HepG2 (cell line): ENCODE results near the gene CELF4. TPM values are rescaled to one million over a fixed set of nuclear protein-coding genes. Genes with fewer than 3 reads are reported as not detected.

Source experiments
- ATAC-seq: fragments of 200-7000 bp; cut with Tn5 transposase; 3 replicates; pipeline ENCODE4 v1.9.1; 2020; ENCODE audit warnings: mild to moderate bottlenecking, moderate library complexity
- BruUV-seq: library from RNA; stranded (reverse); fragments of 400-500 nt; replicated peaks from 2 replicates; lab custom pipeline; 2021; lab: Mats Ljungman, UMichigan
- CTCF ChIA-PET: fragments of 300-600 bp; formaldehyde crosslinking; extraction: SDS; loops from one replicate; lab custom pipeline; 2021; ENCODE audit warnings: low total read pairs, inconsistent platforms, low intra/inter-chr PET ratio; lab: Yijun Ruan, JAX
- POLR2A ChIA-PET: fragments of 350-600 bp; sonication (Branson Sonifier 250); formaldehyde crosslinking; loops from one replicate; lab custom pipeline; 2020; ENCODE audit warnings: antibody characterized with exemption, inconsistent platforms; lab: Yijun Ruan, JAX
- DNase-seq: peaks from one replicate; pipeline ENCODE4 v3.0.0-alpha.2; 2015; ENCODE audit warnings: low spot score
- FAIRE-seq: peaks from 3 replicates; lab custom pipeline; 2011; peaks lifted over from hg19 to GRCh38; lab: Jason Lieb, UNC
- H2AFZ ChIP-seq: one replicate; pipeline ENCODE4 v1.6.1; 2011; ENCODE audit warnings: low read length, inconsistent platforms
- H3K27ac ChIP-seq: fragments of 300-600 bp; 3 replicates; pipeline ENCODE4 v1.8.0; 2011; ENCODE audit warnings: mixed run types, mild to moderate bottlenecking, mixed read lengths, low read length, inconsistent platforms; ENCODE audit not compliant: insufficient read depth; ENCODE audit errors: extremely low read length
- H3K27me3 ChIP-seq, 2 experiments: fragments of 200-600 bp in 1 of 2; 2 replicates in 1 of 2; 3 replicates in 1 of 2; pipeline versions ENCODE4 v1.6.0 to v1.8.0; 2011; ENCODE audit warnings: low read length in 2 of 2, mild to moderate bottlenecking in 2 of 2, moderate library complexity in 2 of 2, inconsistent platforms in 1 of 2; ENCODE audit not compliant: insufficient read depth in 2 of 2, control insufficient read depth in 1 of 2
- H3K36me3 ChIP-seq, 2 experiments: fragments of 200-600 bp in 1 of 2; replicated peaks in 1 of 2; 2 replicates in 1 of 2; 3 replicates in 1 of 2; pipeline versions ENCODE4 v1.5.1 to v1.8.0; 2011; ENCODE audit warnings: low read length in 2 of 2, inconsistent platforms in 1 of 2; ENCODE audit not compliant: insufficient read depth in 2 of 2, control insufficient read depth in 1 of 2
- H3K4me1 ChIP-seq: 2 replicates; pipeline ENCODE4 v1.5.1; 2012; ENCODE audit warnings: low read length, inconsistent platforms; ENCODE audit not compliant: insufficient read depth
- H3K4me2 ChIP-seq: 2 replicates; pipeline ENCODE4 v1.6.0; 2011; ENCODE audit warnings: low read depth, low read length, inconsistent platforms
- H3K4me3 ChIP-seq, 3 experiments: fragments of 200-600 bp in 1 of 3; sonication (generic), shearing (Covaris generic) in 1 of 3; replicated peaks in 1 of 3; 2 replicates each; pipeline ENCODE4 v1.5.1; 2011 to 2016; ENCODE audit warnings: low read length in 3 of 3, inconsistent platforms in 2 of 3, low read depth in 2 of 3, mild to moderate bottlenecking in 2 of 3, control low read depth in 1 of 3, mixed read lengths in 1 of 3; ENCODE audit not compliant: insufficient read depth in 1 of 3
- H3K79me2 ChIP-seq: one replicate; pipeline ENCODE4 v1.6.1; 2011; ENCODE audit warnings: low read length, inconsistent platforms; ENCODE audit not compliant: insufficient read depth
- H3K9ac ChIP-seq: 2 replicates; pipeline ENCODE4 v1.6.0; 2011; ENCODE audit warnings: mild to moderate bottlenecking, low read depth, low read length, inconsistent platforms; ENCODE audit not compliant: insufficient read depth
- H3K9me3 ChIP-seq: 2 replicates; pipeline ENCODE4 v1.5.1; 2012; ENCODE audit warnings: mild to moderate bottlenecking, low read length
- H4K20me1 ChIP-seq: 2 replicates; pipeline ENCODE4 v1.6.0; 2011; ENCODE audit warnings: inconsistent platforms, mild to moderate bottlenecking, low read length, moderate library complexity; ENCODE audit not compliant: insufficient read depth
- ARNT2 ChIP-seq: sonication (generic); formaldehyde crosslinking; IDR thresholded peaks from 2 replicates; pipeline ENCODE4 v1.8.0; 2022; ENCODE audit warnings: mild to moderate bottlenecking, low read depth, missing genetic modification reagents, moderate library complexity
- GATAD2A ChIP-seq: IDR thresholded peaks from 2 replicates; pipeline ENCODE4 v1.6.1; 2016
- HCFC1 ChIP-seq: fragments of 150-350 bp; IDR thresholded peaks from 2 replicates; pipeline ENCODE4 v1.6.1; 2014; ENCODE audit warnings: low read depth, low read length
- POGZ ChIP-seq: sonication (generic); formaldehyde crosslinking; IDR thresholded peaks from 2 replicates; pipeline ENCODE4 v1.4.0; 2020; ENCODE audit warnings: mild to moderate bottlenecking, missing genetic modification reagents
- RXRB ChIP-seq: IDR thresholded peaks from 2 replicates; pipeline ENCODE4 v1.6.1; 2016; ENCODE audit warnings: borderline replicate concordance, missing genetic modification reagents, missing compliant biosample characterization
- SP2 ChIP-seq: sonication (generic); formaldehyde crosslinking; IDR thresholded peaks from 2 replicates; pipeline ENCODE4 v1.5.1; 2020; ENCODE audit warnings: mild to moderate bottlenecking, missing genetic modification reagents
- TBX2 ChIP-seq: sonication (generic); formaldehyde crosslinking; IDR thresholded peaks from 2 replicates; pipeline ENCODE4 v1.5.0; 2020; ENCODE audit warnings: missing genetic modification reagents, mild to moderate bottlenecking, borderline replicate concordance
- TSC22D2 ChIP-seq: sonication (generic); formaldehyde crosslinking; IDR thresholded peaks from 2 replicates; pipeline ENCODE4 v1.5.1; 2020; ENCODE audit warnings: missing genetic modification reagents, mild to moderate bottlenecking, borderline replicate concordance
- ZBTB7B ChIP-seq: sonication (generic); formaldehyde crosslinking; IDR thresholded peaks from 2 replicates; pipeline ENCODE4 v1.4.0; 2020; ENCODE audit warnings: missing genetic modification reagents
- ZNF616 ChIP-seq: sonication (generic); formaldehyde crosslinking; IDR thresholded peaks from 2 replicates; pipeline ENCODE4 v1.5.0; 2020; ENCODE audit warnings: low read depth, mild to moderate bottlenecking, missing genetic modification reagents
- WGBS: methylation state at CpG from one replicate; pipeline ENCODE4 v1.1.6; 2017; ENCODE audit warnings: low lambda C conversion rate; 5-methylcytosine and 5-hydroxymethylcytosine counted together
- in situ Hi-C: cut with HindIII; loops from 2 replicates; pipeline ENCODE4 v1.10.0; 2017; ENCODE audit warnings: low pct_unique_long_range_greater_than_20kb; ENCODE audit not compliant: extremely low pct_ligation_motif_present
- intact Hi-C: fragments of 100-400 bp; cut with micrococcal nuclease; formaldehyde crosslinking; loops from one replicate; pipeline ENCODE4 v1.10.0; 2022; ENCODE audit not compliant: unreplicated experiment
- polyA plus RNA-seq, 8 experiments: library from polyadenylated mRNA; depleted of rRNA in 3 of 8; stranded (reverse) in 7 of 8; unstranded in 1 of 8; fragments of >200 nt; fragmentation: Illumina TruSeq in 4 of 8; extraction: Trizol in 4 of 8; gene quantifications; 2 replicates each; pipeline versions ENCODE4 v1.2.1 to v1.2.3, GENCODE V29; 2011 to 2016; ENCODE audit warnings: low read depth in 4 of 8, missing spikeins in 1 of 8, mixed read lengths in 1 of 8; ENCODE audit not compliant: insufficient read depth in 1 of 8
- total RNA-seq, 5 experiments: library from RNA; depleted of rRNA; stranded (reverse); fragments of >200 nt; fragmentation: Illumina TruSeq; extraction: Trizol; gene quantifications; 2 replicates each; pipeline ENCODE4 v1.2.3, GENCODE V29; 2016; ENCODE audit warnings: low read depth in 1 of 5
- TF ChIP-seq, protein P1 (sequence below): sonication (generic); formaldehyde crosslinking; IDR thresholded peaks from 2 replicates; pipeline ENCODE4 v1.8.0; 2022; ENCODE audit warnings: mild to moderate bottlenecking, missing genetic modification reagents, borderline replicate concordance
- TF ChIP-seq, protein P2 (sequence below): sonication (generic); formaldehyde crosslinking; IDR thresholded peaks from 2 replicates; pipeline ENCODE4 v1.4.0; 2020; ENCODE audit warnings: missing genetic modification reagents
- TF ChIP-seq, protein P3 (sequence below): sonication (generic); formaldehyde crosslinking; IDR thresholded peaks from 2 replicates; pipeline ENCODE4 v1.4.0; 2020; ENCODE audit warnings: mild to moderate bottlenecking, missing genetic modification reagents
- TF ChIP-seq, protein P4 (sequence below), 2 experiments: sonication (generic) in 1 of 2; formaldehyde crosslinking in 1 of 2; IDR thresholded peaks; 2 replicates each; pipeline versions ENCODE4 v1.4.0 to v1.6.1; 2016 to 2020; ENCODE audit warnings: borderline replicate concordance in 1 of 2, low read depth in 1 of 2, mild to moderate bottlenecking in 1 of 2, missing genetic modification reagents in 1 of 2

Gene CELF4
- total and polyA plus RNA-seq, 2 of the 13 experiments (the other 11 are each of a cell fraction or from before 2014, with no cell fraction given) = not detected

DNA sequence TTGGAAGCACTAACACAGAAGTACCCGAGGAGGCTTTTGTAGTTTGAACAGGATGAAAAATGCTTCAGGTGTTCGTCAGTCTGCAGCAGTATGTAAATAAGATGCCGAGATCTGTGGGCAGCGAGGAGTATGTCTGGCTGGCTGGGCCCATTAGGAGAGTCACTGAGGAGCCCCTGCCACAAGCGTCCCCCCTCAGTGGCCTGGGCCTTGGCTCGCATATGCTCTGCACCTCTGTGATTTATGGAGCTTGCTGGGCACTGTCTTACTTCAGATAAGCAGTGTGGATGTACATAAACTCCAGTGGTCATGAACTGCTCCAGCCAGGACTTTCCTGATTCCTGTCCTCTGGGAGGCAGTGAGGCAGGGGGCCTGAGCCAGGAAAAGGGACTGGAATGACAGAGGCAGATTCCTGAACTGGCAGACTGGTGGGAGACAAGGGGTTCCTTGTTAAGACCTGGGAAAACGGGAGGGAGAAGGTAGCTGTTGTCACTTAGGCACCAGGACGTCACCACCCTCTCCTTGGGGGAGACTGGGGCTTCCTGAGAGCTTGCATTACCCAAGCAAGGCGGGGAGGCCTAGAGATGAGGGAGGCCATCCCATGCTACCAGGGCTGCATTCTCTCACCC is 46.0 kb downstream of the CELF4 start (continued):
- TF ChIP-seq, protein P1, sequence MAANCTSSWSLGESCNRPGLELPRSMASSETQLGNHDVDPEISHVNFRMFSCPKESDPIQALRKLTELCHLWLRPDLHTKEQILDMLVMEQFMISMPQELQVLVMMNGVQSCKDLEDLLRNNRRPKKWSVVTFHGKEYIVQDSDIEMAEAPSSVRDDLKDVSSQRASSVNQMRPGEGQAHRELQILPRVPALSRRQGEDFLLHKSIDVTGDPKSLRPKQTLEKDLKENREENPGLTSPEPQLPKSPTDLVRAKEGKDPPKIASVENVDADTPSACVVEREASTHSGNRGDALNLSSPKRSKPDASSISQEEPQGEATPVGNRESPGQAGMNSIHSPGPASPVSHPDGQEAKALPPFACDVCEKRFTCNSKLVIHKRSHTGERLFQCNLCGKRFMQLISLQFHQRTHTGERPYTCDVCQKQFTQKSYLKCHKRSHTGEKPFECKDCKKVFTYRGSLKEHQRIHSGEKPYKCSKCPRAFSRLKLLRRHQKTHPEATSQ (CRISPR knock-in tag) = no peak
- TF ChIP-seq ZNF616 (CRISPR knock-in tag) (no peak), ZBTB7B (no peak), GATAD2A (CRISPR knock-in tag) (no peak)
- TF ChIP-seq, all 625 proteins: peak for 0

DNA sequence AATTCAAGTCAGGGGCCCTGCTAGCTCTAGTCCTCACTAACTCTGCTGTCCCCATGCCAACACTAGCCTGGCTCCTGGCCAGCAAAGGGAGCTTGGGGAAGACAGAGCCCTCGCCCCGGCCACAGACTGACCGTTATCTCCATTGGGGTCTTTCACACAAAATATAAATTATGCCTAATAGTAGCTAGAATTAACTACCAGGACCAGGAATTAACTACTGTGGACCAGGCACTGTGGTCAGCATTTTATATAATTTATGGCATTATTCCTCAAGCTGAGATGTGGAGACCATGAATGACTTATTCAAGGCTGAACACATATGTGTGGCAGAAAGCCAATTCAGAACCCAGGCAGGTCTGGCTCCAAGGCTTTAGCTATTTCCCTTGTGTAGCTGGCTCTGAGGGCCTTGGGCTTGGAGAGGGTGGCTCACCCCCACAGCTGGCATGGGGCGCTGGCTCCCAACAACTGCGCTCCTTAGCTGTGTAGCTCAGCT is 49.2 kb downstream of the CELF4 start:
- no peak overlapping the region for H2AFZ ChIP-seq
- no peak for ATAC-seq
- no peak overlapping the region for H3K4me3 ChIP-seq
- no CpG with 5 or more reads among the region's 5 CpGs for WGBS
- no peaks in the 10 kb centered on the region for H4K20me1 ChIP-seq
- POLR2A ChIA-PET = no interaction called here
- H3K36me3 ChIP-seq = no peaks in the 10 kb centered on the region
- intact Hi-C loops = no loop called here
- H3K9ac ChIP-seq = no peak overlapping the region
- no peak for DNase-seq
- peaks cover 2 to 44% of the 10 kb centered on the region in 2 experiments; a peak in 3 of 5 replicates for H3K27me3 ChIP-seq
- no peaks in the 10 kb centered on the region for H3K9me3 ChIP-seq
- BruUV-seq = no TSS peak
- no peaks in the 10 kb centered on the region for H3K79me2 ChIP-seq
- FAIRE-seq = no peak
- no peak overlapping the region for H3K4me2 ChIP-seq
- no peak overlapping the region for H3K27ac ChIP-seq
- TF ChIP-seq TSC22D2 (no peak), TBX2 (CRISPR knock-in tag) (no peak), POGZ (CRISPR knock-in tag) (no peak), ARNT2 (CRISPR knock-in tag) (no peak), SP2 (CRISPR knock-in tag) (no peak), HCFC1 (no peak), RXRB (CRISPR knock-in tag) (no peak)
- TF ChIP-seq, protein P2, sequence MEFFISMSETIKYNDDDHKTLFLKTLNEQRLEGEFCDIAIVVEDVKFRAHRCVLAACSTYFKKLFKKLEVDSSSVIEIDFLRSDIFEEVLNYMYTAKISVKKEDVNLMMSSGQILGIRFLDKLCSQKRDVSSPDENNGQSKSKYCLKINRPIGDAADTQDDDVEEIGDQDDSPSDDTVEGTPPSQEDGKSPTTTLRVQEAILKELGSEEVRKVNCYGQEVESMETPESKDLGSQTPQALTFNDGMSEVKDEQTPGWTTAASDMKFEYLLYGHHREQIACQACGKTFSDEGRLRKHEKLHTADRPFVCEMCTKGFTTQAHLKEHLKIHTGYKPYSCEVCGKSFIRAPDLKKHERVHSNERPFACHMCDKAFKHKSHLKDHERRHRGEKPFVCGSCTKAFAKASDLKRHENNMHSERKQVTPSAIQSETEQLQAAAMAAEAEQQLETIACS = no peak
- TF ChIP-seq, protein P3, sequence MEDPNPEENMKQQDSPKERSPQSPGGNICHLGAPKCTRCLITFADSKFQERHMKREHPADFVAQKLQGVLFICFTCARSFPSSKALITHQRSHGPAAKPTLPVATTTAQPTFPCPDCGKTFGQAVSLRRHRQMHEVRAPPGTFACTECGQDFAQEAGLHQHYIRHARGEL (CRISPR knock-in tag) = no peak
- TF ChIP-seq, protein P4, sequence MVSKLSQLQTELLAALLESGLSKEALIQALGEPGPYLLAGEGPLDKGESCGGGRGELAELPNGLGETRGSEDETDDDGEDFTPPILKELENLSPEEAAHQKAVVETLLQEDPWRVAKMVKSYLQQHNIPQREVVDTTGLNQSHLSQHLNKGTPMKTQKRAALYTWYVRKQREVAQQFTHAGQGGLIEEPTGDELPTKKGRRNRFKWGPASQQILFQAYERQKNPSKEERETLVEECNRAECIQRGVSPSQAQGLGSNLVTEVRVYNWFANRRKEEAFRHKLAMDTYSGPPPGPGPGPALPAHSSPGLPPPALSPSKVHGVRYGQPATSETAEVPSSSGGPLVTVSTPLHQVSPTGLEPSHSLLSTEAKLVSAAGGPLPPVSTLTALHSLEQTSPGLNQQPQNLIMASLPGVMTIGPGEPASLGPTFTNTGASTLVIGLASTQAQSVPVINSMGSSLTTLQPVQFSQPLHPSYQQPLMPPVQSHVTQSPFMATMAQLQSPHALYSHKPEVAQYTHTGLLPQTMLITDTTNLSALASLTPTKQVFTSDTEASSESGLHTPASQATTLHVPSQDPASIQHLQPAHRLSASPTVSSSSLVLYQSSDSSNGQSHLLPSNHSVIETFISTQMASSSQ (IDR thresholded peaks at IDR 0.05; ENCODE audit: low read depth) = no peak
- TF ChIP-seq, protein P4 (CRISPR knock-in tag; IDR thresholded peaks at IDR 0.05; ENCODE audit: borderline replicate concordance) = no peak
- in situ Hi-C loops = no loop called here
- CTCF ChIA-PET = no interaction called here
- H3K4me1 ChIP-seq = no peaks in the 10 kb centered on the region
